Measurements from ENCODE around the gene RPS19.

DNA sequence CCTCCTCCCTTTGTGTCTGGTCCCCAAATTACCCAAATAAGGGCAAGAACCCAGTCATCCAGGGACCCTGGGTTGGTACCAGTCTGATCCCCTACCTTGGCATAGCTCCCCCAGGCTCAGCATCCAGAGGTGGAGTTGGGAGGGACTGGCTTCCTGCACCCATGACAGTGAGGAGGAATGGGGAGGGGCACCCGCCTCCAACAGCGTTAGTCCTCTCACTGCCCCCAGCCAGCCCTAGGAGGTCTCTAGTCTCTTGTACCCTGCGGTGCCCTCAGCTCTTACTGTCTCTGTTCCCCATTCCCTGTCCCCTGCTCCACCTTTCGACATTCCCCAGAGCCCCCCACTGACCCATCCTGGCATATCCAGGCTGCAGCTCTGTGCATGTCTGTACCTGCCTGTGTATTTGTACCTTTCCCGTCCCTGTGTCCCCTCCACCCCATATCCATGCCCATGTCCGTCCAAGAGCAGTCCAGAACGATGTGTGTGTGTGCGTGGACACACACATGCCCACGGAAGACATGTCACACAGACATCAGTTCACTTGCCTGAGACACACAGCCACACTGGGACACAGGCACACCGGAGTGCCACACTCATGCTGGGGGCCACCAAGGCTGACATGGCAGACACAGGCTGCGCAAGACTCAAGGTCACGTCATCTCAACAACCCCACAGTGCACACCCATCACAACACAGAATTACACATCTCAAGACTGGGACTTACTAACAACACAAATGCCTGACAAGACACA, 50.4 kb downstream of the RPS19 start:
- no peak for TF ChIP-seq POLR2AphosphoS5 (IDR thresholded peaks at IDR 0.05; ENCODE audit: low read depth, low read length)
- TF ChIP-seq, protein P1, sequence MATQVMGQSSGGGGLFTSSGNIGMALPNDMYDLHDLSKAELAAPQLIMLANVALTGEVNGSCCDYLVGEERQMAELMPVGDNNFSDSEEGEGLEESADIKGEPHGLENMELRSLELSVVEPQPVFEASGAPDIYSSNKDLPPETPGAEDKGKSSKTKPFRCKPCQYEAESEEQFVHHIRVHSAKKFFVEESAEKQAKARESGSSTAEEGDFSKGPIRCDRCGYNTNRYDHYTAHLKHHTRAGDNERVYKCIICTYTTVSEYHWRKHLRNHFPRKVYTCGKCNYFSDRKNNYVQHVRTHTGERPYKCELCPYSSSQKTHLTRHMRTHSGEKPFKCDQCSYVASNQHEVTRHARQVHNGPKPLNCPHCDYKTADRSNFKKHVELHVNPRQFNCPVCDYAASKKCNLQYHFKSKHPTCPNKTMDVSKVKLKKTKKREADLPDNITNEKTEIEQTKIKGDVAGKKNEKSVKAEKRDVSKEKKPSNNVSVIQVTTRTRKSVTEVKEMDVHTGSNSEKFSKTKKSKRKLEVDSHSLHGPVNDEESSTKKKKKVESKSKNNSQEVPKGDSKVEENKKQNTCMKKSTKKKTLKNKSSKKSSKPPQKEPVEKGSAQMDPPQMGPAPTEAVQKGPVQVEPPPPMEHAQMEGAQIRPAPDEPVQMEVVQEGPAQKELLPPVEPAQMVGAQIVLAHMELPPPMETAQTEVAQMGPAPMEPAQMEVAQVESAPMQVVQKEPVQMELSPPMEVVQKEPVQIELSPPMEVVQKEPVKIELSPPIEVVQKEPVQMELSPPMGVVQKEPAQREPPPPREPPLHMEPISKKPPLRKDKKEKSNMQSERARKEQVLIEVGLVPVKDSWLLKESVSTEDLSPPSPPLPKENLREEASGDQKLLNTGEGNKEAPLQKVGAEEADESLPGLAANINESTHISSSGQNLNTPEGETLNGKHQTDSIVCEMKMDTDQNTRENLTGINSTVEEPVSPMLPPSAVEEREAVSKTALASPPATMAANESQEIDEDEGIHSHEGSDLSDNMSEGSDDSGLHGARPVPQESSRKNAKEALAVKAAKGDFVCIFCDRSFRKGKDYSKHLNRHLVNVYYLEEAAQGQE (IDR thresholded peaks at IDR 0.05; ENCODE audit: insufficient read depth in 1 of 2, low read depth in 2 of 2, low read length in 2 of 2): no peak
- no peak for TF ChIP-seq TAF1 (IDR thresholded peaks at IDR 0.05; ENCODE audit: borderline replicate concordance, insufficient read depth, low read length)
